ENCODE measurements around the gene STX18. TPM values are rescaled to one million over a fixed set of nuclear protein-coding genes. Genes with fewer than 3 reads are reported as not detected.

STX18 gene
- total RNA-seq, 2 experiments from 2014 or later, result 19.5 to 20.0 TPM

- H3K4me1 Mint-ChIP-seq (ENCODE audit: low read depth), result no peaks in the 10 kb centered on the region
- ATAC-seq, result no peak
- H3K27me3 Mint-ChIP-seq, result no peaks in the 10 kb centered on the region
- POLR2A ChIA-PET, result interaction anchor here (0.7 kb wide), 1 partner anchor 22 kb away, joined by 4 read pairs; no protein-coding TSS in a partner anchor
- CTCF ChIA-PET, result no interaction called here
- no peaks in the 10 kb centered on the region for H3K36me3 Mint-ChIP-seq (ENCODE audit: low read depth)
- TF ChIP-seq CTCF (IDR thresholded peaks at IDR 0.05), result no peak
- DNase-seq, result no peak
- intact Hi-C loops (cut with micrococcal nuclease), result no loop called here
- no peak overlapping the region for H3K4me3 Mint-ChIP-seq
- no peak overlapping the region for H3K27ac Mint-ChIP-seq
- peaks cover 6% of the 10 kb centered on the region for H3K9me3 Mint-ChIP-seq
These were observed 164.0 kb downstream of the STX18 start for GRCh38 chr4:4377732-4378460.

GRCh38 chr4:4377191-4377590, 164.7 kb downstream of the STX18 start:
- no peaks in the 10 kb centered on the region for H3K4me1 Mint-ChIP-seq (ENCODE audit: low read depth)
- H3K27me3 Mint-ChIP-seq, result no peaks in the 10 kb centered on the region
- CTCF ChIA-PET, result no interaction called here
- ATAC-seq (no peak), DNase-seq (no peak)
- no peaks in the 10 kb centered on the region for H3K36me3 Mint-ChIP-seq (ENCODE audit: low read depth)
- H3K9me3 Mint-ChIP-seq, result peaks cover 6% of the 10 kb centered on the region
- no peak overlapping the region for H3K27ac Mint-ChIP-seq
- no peak overlapping the region for H3K4me3 Mint-ChIP-seq
- intact Hi-C loops (cut with micrococcal nuclease), result no loop called here
- POLR2A ChIA-PET, result no interaction called here
- TF ChIP-seq CTCF (IDR thresholded peaks at IDR 0.05), result no peak

- ChIA-PET POLR2A (interaction anchor here (1.0 kb wide), 1 partner anchor 34 kb away, joined by 3 read pairs; no protein-coding TSS in a partner anchor), CTCF (interaction anchor here (1.6 kb wide), 1 partner anchor 8 kb away, joined by 4 read pairs; no protein-coding TSS in a partner anchor)
- Mint-ChIP-seq H3K36me3 (ENCODE audit: low read depth) (no peaks in the 10 kb centered on the region), H3K9me3 (peaks cover 6% of the 10 kb centered on the region), H3K4me1 (ENCODE audit: low read depth) (no peaks in the 10 kb centered on the region), H3K27ac (no peak overlapping the region), H3K4me3 (no peak overlapping the region), H3K27me3 (no peaks in the 10 kb centered on the region)
- no peak for DNase-seq
- no peak for ATAC-seq
- no peak for TF ChIP-seq CTCF (IDR thresholded peaks at IDR 0.05)
- intact Hi-C loops (cut with micrococcal nuclease), result no loop called here
These were observed 165.8 kb downstream of the STX18 start for GRCh38 chr4:4376074-4376473.

- H3K4me1 Mint-ChIP-seq (ENCODE audit: low read depth), result no peaks in the 10 kb centered on the region
- H3K36me3 Mint-ChIP-seq (ENCODE audit: low read depth), result no peaks in the 10 kb centered on the region
- intact Hi-C loops (cut with micrococcal nuclease), result no loop called here
- H3K27me3 Mint-ChIP-seq, result no peaks in the 10 kb centered on the region
- peaks cover 6% of the 10 kb centered on the region for H3K9me3 Mint-ChIP-seq
- TF ChIP-seq CTCF (IDR thresholded peaks at IDR 0.05), result no peak
- ChIA-PET CTCF (interaction anchor here (1.6 kb wide), 1 partner anchor 10 kb away, joined by 4 read pairs; no protein-coding TSS in a partner anchor), POLR2A (no interaction called here)
- no peak overlapping the region for H3K27ac Mint-ChIP-seq
- no peak overlapping the region for H3K4me3 Mint-ChIP-seq
- ATAC-seq (no peak), DNase-seq (no peak)
These were observed 167.3 kb downstream of the STX18 start for GRCh38 chr4:4374388-4375098.

Other genes with a start within 250 kb of the STX18 start
- gene NSG1, start 154.9 kb downstream of the STX18 start, total RNA-seq, result 1 to 10 TPM; 5.6 to 6.6 TPM

All from activated CD8-positive, alpha-beta T cell treated with anti-CD3 and anti-CD28 coated beads for 36 hours (primary cell).